Activated T-cell treated with anti-CD3 and anti-CD28 coated beads for 4 hours (primary cell): Measurements from ENCODE around the gene XCL2.
"Not testable (repeated sequence)": the region's sequence is repeated elsewhere in the genome, so short reads cannot be mapped to it uniquely, and the experiment has no call there.

Source experiments
- DNase-seq: peaks from one replicate; pipeline ENCODE4 v3.0.0-alpha.2; 2020

The XCL2 gene, protein sequence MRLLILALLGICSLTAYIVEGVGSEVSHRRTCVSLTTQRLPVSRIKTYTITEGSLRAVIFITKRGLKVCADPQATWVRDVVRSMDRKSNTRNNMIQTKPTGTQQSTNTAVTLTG

GRCh38 chr1:168543840-168544498 is at the start of gene XCL2:
Gene XCL2, minus strand, starts transcription at chr1:168543997. Its CDS starts 33 bp downstream, at chr1:168543964.
- not testable (repeated sequence) for DNase-seq

DNA sequence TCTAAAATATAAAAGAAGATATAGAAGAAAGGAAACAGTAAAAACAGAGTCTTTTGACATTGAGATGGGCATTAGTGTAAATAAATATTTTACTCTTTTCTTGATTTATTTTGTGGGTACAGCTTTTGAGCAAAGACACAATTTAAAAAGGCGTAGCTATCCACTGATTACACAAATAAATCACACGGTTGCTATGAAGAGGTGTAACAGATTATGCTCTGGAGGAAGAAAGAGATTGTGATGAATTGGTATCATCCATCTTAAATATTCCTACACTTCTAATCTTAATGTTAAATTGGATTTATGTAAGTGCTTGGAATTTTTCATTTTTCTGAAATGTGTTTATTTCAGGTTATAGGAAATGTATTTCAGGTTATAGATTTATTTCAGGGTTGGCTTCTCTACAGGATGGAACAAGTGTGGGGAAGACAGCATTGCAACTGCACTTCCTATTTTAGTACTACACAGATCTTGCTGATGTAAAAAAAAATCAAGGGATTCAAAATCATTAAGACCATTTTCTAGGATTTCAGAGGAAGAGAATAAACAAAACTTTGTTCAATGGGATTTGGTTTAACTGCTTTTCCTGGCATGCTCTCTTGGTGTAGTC is 47.9 kb upstream of the XCL2 start:
- no peak for DNase-seq

GRCh38 chr1:168591066-168591465 is 47.3 kb upstream of the XCL2 start:
- DNase-seq, result no peak

DNA sequence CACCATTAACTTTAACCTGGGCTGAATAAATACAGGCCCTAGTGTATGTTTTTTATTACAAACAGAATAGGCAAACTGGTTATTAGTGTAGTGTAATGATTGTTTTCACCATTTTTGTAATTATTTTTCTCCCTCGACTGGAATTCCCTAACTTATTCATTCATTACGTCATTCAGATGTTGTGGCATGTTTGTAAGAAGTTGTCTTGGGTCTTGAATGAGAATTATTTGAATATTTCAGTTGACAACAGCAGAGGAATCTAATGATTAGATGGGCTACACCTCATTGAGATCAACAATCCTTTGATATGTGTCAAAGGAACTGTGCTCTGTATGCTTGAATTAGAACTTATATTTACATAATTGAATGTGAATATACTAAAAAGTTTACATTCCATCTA is 45.4 kb upstream of the XCL2 start:
- DNase-seq, result no peak

DNA sequence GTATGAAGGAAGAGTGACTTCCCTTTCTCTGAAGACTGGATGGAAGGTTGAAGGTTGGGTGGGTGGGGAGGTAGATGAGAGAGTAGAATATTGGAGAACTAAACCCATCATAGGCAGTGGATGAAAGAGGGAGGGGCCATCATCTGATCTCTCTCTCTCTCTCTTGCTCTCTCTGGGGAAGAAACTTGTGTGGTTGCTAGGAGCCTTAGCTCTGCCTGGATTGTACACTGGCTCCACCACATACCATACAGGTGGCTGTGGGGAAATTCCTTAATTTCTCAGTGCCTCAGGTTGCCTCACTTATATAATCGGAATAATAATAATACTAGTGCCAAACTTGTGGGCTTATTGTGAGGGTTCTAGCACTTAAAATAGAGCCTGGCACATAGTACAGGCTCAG is 42.1 kb upstream of the XCL2 start:
- DNase-seq, result no peak

GRCh38 chr1:168585191-168585590 is 41.4 kb upstream of the XCL2 start:
- no peak for DNase-seq

- DNase-seq, result no peak
Observed at GRCh38 chr1:168583571-168583970, 39.8 kb upstream of the XCL2 start.

GRCh38 chr1:168582688-168583336 is 39.0 kb upstream of the XCL2 start:
- no peak for DNase-seq

- no peak for DNase-seq
Observed at GRCh38 chr1:168581817-168582572, 38.2 kb upstream of the XCL2 start.

- not testable (repeated sequence) for DNase-seq
Observed at GRCh38 chr1:168580991-168581390, 37.2 kb upstream of the XCL2 start.

DNA sequence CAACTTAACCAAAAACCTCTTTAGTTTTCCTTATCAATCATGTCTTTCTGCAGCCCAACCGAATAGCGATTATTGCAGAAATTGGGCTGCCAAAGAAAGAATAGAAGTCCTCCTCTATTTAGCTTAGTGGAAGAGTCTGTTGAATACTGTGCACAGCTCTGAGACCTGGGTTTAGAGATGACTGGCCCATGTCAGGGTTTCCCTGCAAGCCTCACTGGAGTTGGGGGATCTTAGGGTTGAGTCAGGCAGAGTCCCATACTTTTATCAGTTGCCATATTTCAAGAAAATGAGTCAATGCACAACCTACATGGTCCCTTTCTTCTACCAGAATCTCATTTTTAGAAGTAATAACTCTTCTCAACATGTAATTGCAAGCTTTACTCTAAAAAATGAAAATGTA is 36.5 kb upstream of the XCL2 start:
- not testable (repeated sequence) for DNase-seq

DNA sequence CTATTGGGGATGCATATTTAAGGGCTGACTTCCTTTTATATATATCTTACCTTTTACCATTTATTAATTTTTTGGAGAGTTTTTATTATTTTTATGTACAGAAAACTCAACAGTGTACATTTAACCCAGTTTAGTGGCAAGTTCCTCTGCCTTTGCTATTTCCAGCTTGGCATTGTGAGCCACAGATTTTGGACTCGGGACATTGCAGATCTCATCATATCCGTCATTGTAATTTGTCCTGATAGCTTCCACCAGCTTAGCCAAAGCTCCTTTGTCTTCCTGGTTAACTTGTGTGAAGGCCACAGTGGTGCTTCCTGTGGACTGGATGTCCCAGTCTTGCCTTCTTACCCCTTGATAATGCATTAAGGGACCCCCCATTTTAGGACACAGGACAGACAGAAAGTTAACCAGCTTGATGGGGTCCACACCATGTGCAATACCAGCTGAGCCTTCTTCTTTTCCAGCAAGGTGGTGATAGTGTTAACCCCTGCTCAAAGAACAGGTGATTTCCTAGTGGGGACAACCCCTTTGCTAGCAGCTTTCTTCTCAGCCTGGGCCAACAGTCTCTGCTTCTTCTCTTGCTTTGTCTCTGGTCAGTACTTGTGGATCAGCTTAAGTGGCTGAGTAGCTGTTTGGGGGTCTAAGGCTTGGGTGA is 34.9 kb upstream of the XCL2 start:
- not testable (repeated sequence) for DNase-seq

- DNase-seq, result not testable (repeated sequence)
Observed at GRCh38 chr1:168576245-168576688, 32.5 kb upstream of the XCL2 start, which contains the start of gene XCL1. Gene XCL1, plus strand, starts transcription at chr1:168576605. Its CDS starts 33 bp downstream, at chr1:168576638.

DNA sequence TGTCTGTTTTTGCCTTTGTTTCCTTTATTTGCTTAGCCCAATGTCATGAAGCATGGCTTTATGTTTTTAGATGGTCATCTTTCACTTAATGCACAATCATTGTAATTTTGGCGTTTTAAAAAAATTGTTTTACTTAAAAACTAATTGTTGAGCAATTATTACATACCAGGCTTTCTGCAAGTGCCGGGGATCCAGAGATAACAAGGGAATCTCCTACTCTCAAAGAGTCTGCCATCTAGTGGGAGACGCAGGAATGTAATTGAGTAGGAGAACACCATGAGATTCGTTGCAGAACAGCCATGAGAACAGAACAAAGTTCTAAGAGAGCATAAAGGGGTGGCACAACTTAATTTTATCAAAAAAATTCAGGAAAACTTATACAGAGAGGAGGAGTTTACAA is 30.4 kb upstream of the XCL2 start:
- DNase-seq, result not testable (repeated sequence)

DNA sequence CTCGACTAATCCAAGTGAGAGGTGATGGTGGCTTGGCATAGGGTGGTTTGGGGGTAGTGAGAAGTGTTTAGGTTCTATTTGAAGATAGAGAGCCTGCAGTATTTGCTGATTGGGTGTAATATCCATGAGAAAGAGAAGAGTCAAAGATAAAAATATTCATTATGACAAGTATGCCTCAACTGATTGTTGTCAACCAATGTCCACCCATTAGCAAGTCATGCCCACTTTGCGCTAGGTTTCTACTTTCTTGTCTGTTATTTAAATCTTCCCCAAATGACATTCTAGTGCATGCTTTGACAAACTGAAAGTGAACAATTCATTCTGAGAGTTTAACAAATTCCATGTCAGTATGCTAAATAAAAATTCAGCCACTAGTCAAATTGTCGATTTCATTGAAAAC is 28.8 kb upstream of the XCL2 start:
- no peak for DNase-seq

DNA sequence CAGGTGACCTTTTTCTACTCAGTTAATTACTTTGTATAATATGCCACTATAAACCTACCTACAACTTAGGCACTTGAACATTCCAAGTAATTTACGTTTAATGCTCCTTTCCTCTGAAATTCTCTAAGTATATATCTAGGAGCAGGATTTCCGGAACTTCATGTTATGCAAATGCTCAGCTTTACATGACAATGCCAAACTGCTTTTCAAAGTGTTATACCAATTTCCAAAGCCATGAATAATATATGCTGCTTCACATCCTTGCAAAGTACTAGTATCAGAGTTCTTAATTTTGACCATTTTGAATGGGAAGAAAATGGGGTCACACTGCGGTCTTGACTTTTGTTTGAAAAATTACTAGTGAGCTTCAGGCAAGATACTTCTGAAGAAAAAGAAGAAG is 26.9 kb upstream of the XCL2 start:
- DNase-seq, result no peak

GRCh38 chr1:168568346-168568745 is 24.5 kb upstream of the XCL2 start:
- no peak for DNase-seq

GRCh38 chr1:168567568-168567967 is 23.8 kb upstream of the XCL2 start:
- no peak for DNase-seq

DNA sequence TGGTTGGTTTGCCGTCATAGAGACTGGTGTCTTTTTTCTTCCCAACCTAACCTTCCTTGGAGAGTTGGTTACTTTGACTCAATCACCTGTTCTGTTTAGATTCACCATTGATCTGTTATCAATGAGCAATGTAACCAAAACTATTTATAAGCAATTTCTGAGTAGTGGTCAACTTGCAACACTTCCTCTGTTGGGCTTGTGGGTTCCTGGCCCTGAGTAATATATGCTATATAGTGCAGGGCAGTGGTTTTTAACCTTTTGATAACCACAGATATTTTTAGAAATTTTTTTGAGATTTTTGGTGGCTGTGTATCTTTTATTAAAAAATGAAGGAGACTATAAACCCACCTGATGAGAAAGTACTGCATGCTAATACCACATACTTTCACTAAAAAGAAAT is 23.2 kb upstream of the XCL2 start:
- no peak for DNase-seq

- no peak for DNase-seq
Observed at GRCh38 chr1:168565825-168566224, 22.0 kb upstream of the XCL2 start.

DNA sequence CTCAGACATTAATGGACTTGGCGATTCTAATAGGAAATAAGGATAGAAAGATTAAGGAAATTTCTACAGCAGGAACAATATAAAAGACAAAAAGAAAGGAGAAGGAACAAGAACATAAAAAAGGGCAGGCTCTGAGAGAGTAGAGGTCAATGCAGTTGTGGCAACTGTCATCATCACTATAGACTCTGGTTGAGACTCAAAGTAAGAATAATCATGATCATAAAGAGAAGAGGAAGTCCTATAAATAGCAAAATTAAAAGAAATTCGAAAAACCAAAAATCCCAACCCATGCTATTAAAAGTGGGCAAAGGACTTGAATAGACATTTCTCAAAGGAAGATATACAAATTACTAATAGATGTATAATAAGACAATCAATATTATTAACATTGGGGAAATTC is 18.2 kb upstream of the XCL2 start:
- no peak for DNase-seq

GRCh38 chr1:168560370-168560769 is 16.6 kb upstream of the XCL2 start:
- DNase-seq, result no peak

GRCh38 chr1:168556647-168557046 is 12.8 kb upstream of the XCL2 start:
- no peak for DNase-seq
